Heart right ventricle (tissue), 16 donors: ENCODE measurements around the gene IMMP2L. TPM values are rescaled to one million over a fixed set of nuclear protein-coding genes. Genes with fewer than 3 reads are reported as not detected.
A peak's percentile ranks its signal among the peaks of the same experiment; 100 is the strongest.

Experiments
- ATAC-seq, 8 donors: fragments of 200-7000 bp; cut with Tn5 transposase; one replicate each; pipeline ENCODE4 v1.9.1; 2020; ENCODE audit warnings: mild to moderate bottlenecking in 8 of 8, moderate library complexity in 8 of 8, moderate number of reproducible peaks in 1 of 8
- DNase-seq, 2 donors: peaks; one replicate each; pipeline ENCODE4 v3.0.0-alpha.2; 2020
- H3K27ac ChIP-seq, 10 donors: fragments of 200-600 bp; sonication (generic) in 2 of 10; one replicate each; pipeline versions ENCODE4 v1.5.0 to v1.8.0; 2020 to 2022; ENCODE audit warnings: mild to moderate bottlenecking in 3 of 10
- H3K27me3 ChIP-seq, 7 donors: fragments of 200-600 bp; one replicate each; pipeline ENCODE4 v1.8.0; 2021 to 2022; ENCODE audit warnings: mild to moderate bottlenecking in 2 of 7
- H3K36me3 ChIP-seq, 9 donors: fragments of 200-600 bp; sonication (generic) in 1 of 9; one replicate each; pipeline versions ENCODE4 v1.5.0 to v1.8.0; 2020 to 2022; ENCODE audit warnings: mild to moderate bottlenecking in 2 of 9
- H3K4me1 ChIP-seq, 9 donors: fragments of 200-600 bp; sonication (generic) in 1 of 9; one replicate each; pipeline versions ENCODE4 v1.5.0 to v1.8.0; 2020 to 2022; ENCODE audit warnings: mild to moderate bottlenecking in 4 of 9
- H3K4me3 ChIP-seq, 10 donors: fragments of 200-600 bp; sonication (generic) in 2 of 10; one replicate each; pipeline versions ENCODE4 v1.5.0 to v1.8.0; 2020 to 2022; ENCODE audit warnings: mild to moderate bottlenecking in 7 of 10, moderate library complexity in 2 of 10
- H3K9me3 ChIP-seq, 11 donors: fragments of 200-600 bp in 10 of 11; sonication (generic) in 2 of 11; one replicate each; pipeline versions ENCODE4 v1.5.0 to v1.8.0; 2013 to 2022; ENCODE audit warnings: mild to moderate bottlenecking in 2 of 11, control low read depth in 1 of 11, moderate library complexity in 1 of 11
- CTCF ChIP-seq, 9 donors: fragments of 200-600 bp; sonication (generic) in 2 of 9; IDR thresholded peaks; one replicate each; pipeline versions ENCODE4 v1.5.0 to v1.8.0; 2021 to 2022; ENCODE audit warnings: antibody characterized with exemption in 9 of 9, mild to moderate bottlenecking in 5 of 9, moderate library complexity in 1 of 9
- WGBS, 2 donors: extraction: QIAGEN DNeasy Blood & Tissue Kit; methylation state at CpG; one replicate each; pipeline ENCODE4 v1.1.7; 2013; ENCODE audit warnings: inconsistent platforms in 1 of 2; 5-methylcytosine and 5-hydroxymethylcytosine counted together
- intact Hi-C, 10 donors: fragments of 100-400 bp; cut with DNase I; formaldehyde crosslinking; loops; one replicate each; pipeline versions ENCODE4 v1.11.1 to v1.14.2; 2022
- polyA plus RNA-seq, 2 donors: library from polyadenylated mRNA; stranded (reverse); fragments of 200-250 nt; gene quantifications; one replicate each; pipeline ENCODE4 v1.2.3, GENCODE V29; 2013
- total RNA-seq, 10 donors: library from RNA; stranded (reverse); fragmentation: NEBNext Ultra II Directional in 3 of 10; extraction: Animal tissue kit (Norgen Biotek cat#: 25700) in 3 of 10; gene quantifications; one replicate each; pipeline versions ENCODE4 v1.2.1 to v1.2.4, GENCODE V29; 2021 to 2023
- donor health status: Arrhythmogenic right ventricular cardiomyopathy.
- donor health status: ischemic (EF 13 %, LVEDD 7.1; RV severe dilation, severe dysfunction).
- donor health status: healthy with polysubstance abuse.
- donor health status: DM: no; HTN: yes; CAD: no.
- donor health status: DM: no; HTN: no; CAD: no.
- donor health status: ischemic (EF 25% LVEDD 6.9; RV normal size, moderate dysfunction).
- donor health status: ischemic (EF 25% LVEDD 5.7; RV mildly dilated, moderate dysfunction).
- donor health status: healthy.
- donor health status: DM: yes; HTN: yes; CAD: no.
- donor health status: Ischemic cardiomyopathy.
- donor health status: ischemic (EF 35%, LVEDD 5.7; RV mildly dilated, moderate dysfunction).
- donor health status: nonischemic (EF 11% LVEDD 7.7; RV severe dilation, severe dysfunction).
- donor health status: DM: yes; HTN: yes; CAD: no.
- donor health status: PGD.
- donor health status: ischemic (EF 29% LVEDD 5.4; RV normal size, mild dysfunction).
- donor health status: nonischemic (EF 23%, LVEDD 6.1; RV moderate dilation, normal function).

IMMP2L gene
- total and polyA plus RNA-seq, 12 donors: 4.3 to 20.8 (median 17.3) TPM

- Histone ChIP-seq H3K4me1 (peaks cover 0 to 25% (median 17%) of the 10 kb centered on the region in 9 donors), H3K4me3 (no peak overlapping the region), H3K27ac (peak overlapping the region in 5 of 10 donors; percentile 5 to 61 (median 31)), H3K27me3 (no peaks in the 10 kb centered on the region), H3K36me3 (no peaks in the 10 kb centered on the region), H3K9me3 (no peaks in the 10 kb centered on the region)
- DNase-seq (no peak), ATAC-seq (no peak)
- no peak for TF ChIP-seq CTCF (IDR thresholded peaks at IDR 0.05)
- intact Hi-C loops: no loop called here
Measured at GRCh38 chr7:111138586-111138985, 423.7 kb downstream of the IMMP2L start.

DNA sequence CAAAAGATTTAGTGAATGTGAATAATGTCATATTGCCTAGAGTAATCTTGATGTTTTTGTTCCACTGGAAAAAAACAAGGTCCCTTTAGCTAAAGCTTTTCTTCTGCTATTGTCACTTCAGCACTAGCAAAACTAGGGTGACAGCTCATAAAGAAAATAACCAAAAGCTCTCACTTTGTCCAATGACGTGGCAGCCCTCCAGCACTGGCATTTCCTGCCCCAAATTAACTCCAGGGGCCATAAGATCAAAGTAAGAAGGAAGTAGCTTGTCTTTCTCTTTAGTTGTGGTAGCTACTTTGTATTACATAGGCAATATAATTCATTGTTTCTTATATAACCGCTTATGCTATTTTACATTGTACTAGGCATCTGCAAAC is 424.1 kb downstream of the IMMP2L start:
- Histone ChIP-seq H3K9me3 (no peaks in the 10 kb centered on the region), H3K4me3 (no peak overlapping the region), H3K4me1 (peaks cover 0 to 25% (median 17%) of the 10 kb centered on the region in 9 donors), H3K27ac (peak overlapping the region in 6 of 10 donors; percentile 5 to 66 (median 34)), H3K36me3 (no peaks in the 10 kb centered on the region), H3K27me3 (no peaks in the 10 kb centered on the region)
- peak; percentile 29 to 47 for DNase-seq
- ATAC-seq: peak in 5 of 8 donors; percentile 42 to 64 (median 48)
- no peak for TF ChIP-seq CTCF (IDR thresholded peaks at IDR 0.05)
- 45 to 59% methylated on average over 2 of the region's 2 CpGs for WGBS, 2 donors
- intact Hi-C loops: no loop called here

GRCh38 chr7:111137296-111138192 is 424.7 kb downstream of the IMMP2L start:
- Histone ChIP-seq H3K27ac (peak overlapping the region in 6 of 10 donors; percentile 5 to 66 (median 34)), H3K36me3 (no peaks in the 10 kb centered on the region), H3K4me3 (no peak overlapping the region), H3K9me3 (no peaks in the 10 kb centered on the region), H3K27me3 (no peaks in the 10 kb centered on the region), H3K4me1 (peaks cover 0 to 25% (median 17%) of the 10 kb centered on the region in 9 donors)
- intact Hi-C loops: no loop called here
- 76 to 78% methylated on average over 4 of the region's 4 CpGs for WGBS, 2 donors
- DNase-seq (no peak), ATAC-seq (peak in 3 of 8 donors; percentile 31 to 50 (median 33))
- TF ChIP-seq CTCF (IDR thresholded peaks at IDR 0.05): no peak

- Histone ChIP-seq H3K27ac (no peak overlapping the region), H3K4me1 (peaks cover 0 to 9% (median 6%) of the 10 kb centered on the region in 9 donors), H3K36me3 (no peaks in the 10 kb centered on the region), H3K9me3 (no peaks in the 10 kb centered on the region), H3K27me3 (no peaks in the 10 kb centered on the region), H3K4me3 (no peak overlapping the region)
- DNase-seq: no peak
- 62 to 69% methylated on average over 1 of the region's 1 CpG for WGBS, 2 donors
- ATAC-seq: no peak
- no peak for TF ChIP-seq CTCF (IDR thresholded peaks at IDR 0.05)
- intact Hi-C loops: no loop called here
Measured at GRCh38 chr7:111132833-111133232, 429.5 kb downstream of the IMMP2L start.
